Keratinocyte (primary cell): ENCODE results near the gene EIF3I.

Source experiments
- CTCF ChIP-seq, 3 experiments: IDR thresholded peaks in 1 of 3; conservative IDR thresholded peaks in 1 of 3; optimal IDR thresholded peaks in 1 of 3; 2 replicates in 2 of 3; 3 replicates in 1 of 3; pipeline versions ENCODE3 to v1.5.1; 2011; ENCODE audit warnings: low read length in 3 of 3, mild to moderate bottlenecking in 3 of 3, moderate library complexity in 2 of 3, control low read depth in 1 of 3, inconsistent platforms in 1 of 3; ENCODE audit not compliant: insufficient read depth in 2 of 3; ENCODE audit errors: extremely low read depth in 1 of 3
- EZH2 ChIP-seq: IDR thresholded peaks from one replicate; pipeline ENCODE4 v1.6.1; 2012; ENCODE audit warnings: inconsistent platforms, mild to moderate bottlenecking, low read length, moderate library complexity

GRCh38 chr1:32178380-32179192 lies 43.6 kb upstream of the EIF3I start:
- TF ChIP-seq CTCF (optimal IDR thresholded peaks at IDR 0.05 in 1 of 3, IDR thresholded peaks at IDR 0.05 in 1 of 3, conservative IDR thresholded peaks at IDR 0.05 in 1 of 3; ENCODE audit: extremely low read depth in 1 of 3, insufficient read depth in 2 of 3, low read length in 3 of 3) (no peak), EZH2 (no peak)
